SK-N-SH treated with all-trans-retinoic acid at 6 μM for 48 hours (cell line): ENCODE data around the gene MBLAC2.

Source experiments
- ATAC-seq: fragments of 200-7000 bp; cut with Tn5 transposase; 3 replicates; pipeline ENCODE4 v1.9.1; 2020; ENCODE audit warnings: mild to moderate bottlenecking, moderate library complexity
- ARNTL ChIP-seq: fragments of 450-650 bp; formaldehyde crosslinking; IDR thresholded peaks from 2 replicates; pipeline ENCODE4 v1.5.0; 2020; ENCODE audit warnings: low read depth, mild to moderate bottlenecking, moderate library complexity, borderline replicate concordance
- BACH2 ChIP-seq: fragments of 250-450 bp; sonication (Bioruptor Pico); IDR thresholded peaks from 2 replicates; pipeline ENCODE4 v1.9.0; 2021; ENCODE audit warnings: mild to moderate bottlenecking, borderline replicate concordance
- CSDC2 ChIP-seq: fragments of 250-450 bp; sonication (Bioruptor Pico); IDR thresholded peaks from 2 replicates; pipeline ENCODE4 v1.5.0; 2020; ENCODE audit warnings: mild to moderate bottlenecking, moderate library complexity
- CSRNP3 ChIP-seq: fragments of 250-450 bp; sonication (Bioruptor Pico); IDR thresholded peaks from 2 replicates; pipeline ENCODE4 v1.5.1; 2021; ENCODE audit warnings: mild to moderate bottlenecking, moderate library complexity
- ESRRG ChIP-seq: fragments of 250-450 bp; sonication (Bioruptor Pico); IDR thresholded peaks from 2 replicates; pipeline ENCODE4 v1.6.1; 2021; ENCODE audit warnings: mild to moderate bottlenecking
- GLIS3 ChIP-seq: fragments of 250-450 bp; sonication (Bioruptor Pico); IDR thresholded peaks from 2 replicates; pipeline ENCODE4 v1.5.0; 2020; ENCODE audit warnings: mild to moderate bottlenecking, moderate library complexity
- ISL1 ChIP-seq: fragments of 250-450 bp; sonication (Bioruptor Pico); IDR thresholded peaks from 2 replicates; pipeline ENCODE4 v2.1.2; 2022; ENCODE audit warnings: mild to moderate bottlenecking, moderate library complexity
- OSR1 ChIP-seq: fragments of 250-450 bp; sonication (Bioruptor Pico); IDR thresholded peaks from 2 replicates; pipeline ENCODE4 v1.8.0; 2022; ENCODE audit warnings: moderate library complexity, mild to moderate bottlenecking, inconsistent platforms
- PPARA ChIP-seq: fragments of 250-450 bp; sonication (Bioruptor Pico); IDR thresholded peaks from 2 replicates; pipeline ENCODE4 v1.5.0; 2020; ENCODE audit warnings: mild to moderate bottlenecking, borderline replicate concordance
- RARB ChIP-seq: fragments of 250-450 bp; sonication (Bioruptor Pico); IDR thresholded peaks from 2 replicates; pipeline ENCODE4 v1.8.0; 2021; ENCODE audit warnings: mild to moderate bottlenecking, moderate library complexity
- SNAI2 ChIP-seq: fragments of 250-450 bp; sonication (Bioruptor Pico); IDR thresholded peaks from 2 replicates; pipeline ENCODE4 v1.5.0; 2020; ENCODE audit warnings: mild to moderate bottlenecking, moderate library complexity
- TCF4 ChIP-seq: fragments of 250-450 bp; sonication (Bioruptor Pico); IDR thresholded peaks from 2 replicates; pipeline ENCODE4 v1.8.0; 2021; ENCODE audit warnings: mild to moderate bottlenecking, moderate library complexity, borderline replicate concordance
- ZC3H10 ChIP-seq: fragments of 250-450 bp; sonication (Bioruptor Pico); IDR thresholded peaks from 2 replicates; pipeline ENCODE4 v1.5.1; 2021; ENCODE audit warnings: mild to moderate bottlenecking, moderate library complexity
- ZFP30 ChIP-seq: fragments of 450-650 bp; formaldehyde crosslinking; IDR thresholded peaks from 2 replicates; pipeline ENCODE4 v1.5.0; 2022; ENCODE audit warnings: mild to moderate bottlenecking, moderate library complexity
- ZNF565 ChIP-seq: fragments of 450-650 bp; formaldehyde crosslinking; conservative IDR thresholded peaks from 2 replicates; pipeline ENCODE4 v1.5.0; 2020; ENCODE audit warnings: low read depth, mild to moderate bottlenecking, moderate library complexity
- ZNF70 ChIP-seq: fragments of 450-650 bp; formaldehyde crosslinking; IDR thresholded peaks from 2 replicates; pipeline ENCODE4 v1.5.0; 2020; ENCODE audit warnings: mild to moderate bottlenecking, moderate library complexity
- ZNF8 ChIP-seq: fragments of 450-650 bp; formaldehyde crosslinking; IDR thresholded peaks from 2 replicates; pipeline ENCODE4 v1.5.0; 2020; ENCODE audit warnings: mild to moderate bottlenecking, moderate library complexity
- TF ChIP-seq, protein P1 (sequence below): fragments of 250-450 bp; sonication (Bioruptor Pico); IDR thresholded peaks from 2 replicates; pipeline ENCODE4 v1.5.0; 2020; ENCODE audit warnings: mild to moderate bottlenecking, moderate library complexity
- TF ChIP-seq, protein P2 (sequence below): fragments of 250-450 bp; sonication (Bioruptor Pico); IDR thresholded peaks from 2 replicates; pipeline ENCODE4 v1.8.0; 2021; ENCODE audit warnings: low read depth, mild to moderate bottlenecking, moderate library complexity, borderline replicate concordance

MBLAC2 gene

GRCh38 chr5:90477621-90478215 lies 3.1 kb upstream of the MBLAC2 start:
- no peak for ATAC-seq
- TF ChIP-seq ZNF70 (no peak), CSRNP3 (CRISPR knock-in tag) (no peak), ZC3H10 (no peak)

GRCh38 chr5:90477073-90477472 lies 2.5 kb upstream of the MBLAC2 start:
- TF ChIP-seq CSRNP3 (CRISPR knock-in tag) (no peak), ARNTL (CRISPR knock-in tag) (no peak), RARB (CRISPR knock-in tag) (no peak), PPARA (CRISPR knock-in tag) (no peak), SNAI2 (CRISPR knock-in tag) (no peak), BACH2 (CRISPR knock-in tag) (no peak), ZNF8 (CRISPR knock-in tag) (no peak), TCF4 (no peak), OSR1 (CRISPR knock-in tag) (no peak), ZC3H10 (no peak), ZNF70 (no peak), GLIS3 (CRISPR knock-in tag) (no peak), ESRRG (CRISPR knock-in tag) (no peak)
- TF ChIP-seq, protein P1, sequence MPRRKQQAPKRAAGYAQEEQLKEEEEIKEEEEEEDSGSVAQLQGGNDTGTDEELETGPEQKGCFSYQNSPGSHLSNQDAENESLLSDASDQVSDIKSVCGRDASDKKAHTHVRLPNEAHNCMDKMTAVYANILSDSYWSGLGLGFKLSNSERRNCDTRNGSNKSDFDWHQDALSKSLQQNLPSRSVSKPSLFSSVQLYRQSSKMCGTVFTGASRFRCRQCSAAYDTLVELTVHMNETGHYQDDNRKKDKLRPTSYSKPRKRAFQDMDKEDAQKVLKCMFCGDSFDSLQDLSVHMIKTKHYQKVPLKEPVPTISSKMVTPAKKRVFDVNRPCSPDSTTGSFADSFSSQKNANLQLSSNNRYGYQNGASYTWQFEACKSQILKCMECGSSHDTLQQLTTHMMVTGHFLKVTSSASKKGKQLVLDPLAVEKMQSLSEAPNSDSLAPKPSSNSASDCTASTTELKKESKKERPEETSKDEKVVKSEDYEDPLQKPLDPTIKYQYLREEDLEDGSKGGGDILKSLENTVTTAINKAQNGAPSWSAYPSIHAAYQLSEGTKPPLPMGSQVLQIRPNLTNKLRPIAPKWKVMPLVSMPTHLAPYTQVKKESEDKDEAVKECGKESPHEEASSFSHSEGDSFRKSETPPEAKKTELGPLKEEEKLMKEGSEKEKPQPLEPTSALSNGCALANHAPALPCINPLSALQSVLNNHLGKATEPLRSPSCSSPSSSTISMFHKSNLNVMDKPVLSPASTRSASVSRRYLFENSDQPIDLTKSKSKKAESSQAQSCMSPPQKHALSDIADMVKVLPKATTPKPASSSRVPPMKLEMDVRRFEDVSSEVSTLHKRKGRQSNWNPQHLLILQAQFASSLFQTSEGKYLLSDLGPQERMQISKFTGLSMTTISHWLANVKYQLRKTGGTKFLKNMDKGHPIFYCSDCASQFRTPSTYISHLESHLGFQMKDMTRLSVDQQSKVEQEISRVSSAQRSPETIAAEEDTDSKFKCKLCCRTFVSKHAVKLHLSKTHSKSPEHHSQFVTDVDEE = no peak
- no peak for ATAC-seq

DNA sequence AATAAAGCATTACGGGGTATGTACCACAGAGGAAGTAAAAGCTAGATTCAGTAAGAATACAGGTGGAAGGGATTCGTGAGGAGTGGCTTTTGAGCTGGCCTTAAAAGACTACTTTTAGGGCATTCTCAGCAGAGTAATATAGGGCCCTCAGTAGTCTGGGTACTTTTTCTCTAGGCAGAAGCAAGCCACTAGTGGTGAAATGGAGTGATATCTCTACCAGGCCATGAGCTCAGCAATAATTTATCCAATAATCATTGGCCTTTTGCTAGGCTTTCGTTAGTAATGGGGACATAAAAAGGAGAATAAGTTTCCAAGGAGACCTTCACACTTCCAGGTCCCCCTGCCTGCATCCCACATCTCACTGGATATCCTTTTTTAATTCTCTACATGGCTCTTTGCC lies 1.8 kb upstream of the MBLAC2 start:
- TF ChIP-seq, protein P1 = no peak
- TF ChIP-seq ARNTL (CRISPR knock-in tag) (no peak), PPARA (CRISPR knock-in tag) (no peak), ZNF8 (CRISPR knock-in tag) (no peak), ISL1 (CRISPR knock-in tag) (no peak), CSDC2 (CRISPR knock-in tag) (no peak), TCF4 (no peak), CSRNP3 (CRISPR knock-in tag) (no peak), GLIS3 (CRISPR knock-in tag) (no peak), ZFP30 (no peak)
- TF ChIP-seq, all 23 proteins: peak for 0
- ATAC-seq = no peak

DNA sequence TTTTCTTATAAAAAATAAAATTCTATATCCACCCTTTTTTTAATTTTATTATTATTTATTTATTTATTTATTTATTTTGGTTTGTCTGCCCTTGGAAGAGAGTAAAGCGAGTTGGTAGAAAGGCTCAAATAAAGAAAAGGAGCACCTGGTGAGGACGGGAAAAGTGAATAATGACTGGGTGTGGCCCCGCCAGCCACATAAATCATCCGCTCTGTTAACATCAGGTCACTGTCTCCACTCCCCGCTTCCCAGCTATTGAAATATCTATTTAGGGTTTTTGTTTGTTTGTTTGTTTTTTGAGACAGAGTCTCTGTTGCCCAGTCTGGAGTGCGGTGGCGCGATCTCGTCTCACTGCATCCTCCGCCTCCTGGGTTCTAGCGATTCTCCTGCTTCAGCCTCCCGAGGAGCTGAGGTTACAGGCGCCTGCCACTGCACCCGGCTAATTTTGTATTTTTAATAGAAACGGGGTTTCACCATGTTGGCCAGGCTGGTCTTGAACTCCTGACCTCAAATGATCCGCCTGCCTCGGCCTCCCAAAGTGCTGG lies 937 bp upstream of the MBLAC2 start:
- no peak for ATAC-seq
- TF ChIP-seq TCF4 (no peak), RARB (CRISPR knock-in tag) (no peak), BACH2 (CRISPR knock-in tag) (no peak), ZNF8 (CRISPR knock-in tag) (no peak), ZNF565 (no peak), ZNF70 (no peak), CSDC2 (CRISPR knock-in tag) (no peak), ARNTL (CRISPR knock-in tag) (no peak), SNAI2 (CRISPR knock-in tag) (no peak)
- TF ChIP-seq, protein P2, sequence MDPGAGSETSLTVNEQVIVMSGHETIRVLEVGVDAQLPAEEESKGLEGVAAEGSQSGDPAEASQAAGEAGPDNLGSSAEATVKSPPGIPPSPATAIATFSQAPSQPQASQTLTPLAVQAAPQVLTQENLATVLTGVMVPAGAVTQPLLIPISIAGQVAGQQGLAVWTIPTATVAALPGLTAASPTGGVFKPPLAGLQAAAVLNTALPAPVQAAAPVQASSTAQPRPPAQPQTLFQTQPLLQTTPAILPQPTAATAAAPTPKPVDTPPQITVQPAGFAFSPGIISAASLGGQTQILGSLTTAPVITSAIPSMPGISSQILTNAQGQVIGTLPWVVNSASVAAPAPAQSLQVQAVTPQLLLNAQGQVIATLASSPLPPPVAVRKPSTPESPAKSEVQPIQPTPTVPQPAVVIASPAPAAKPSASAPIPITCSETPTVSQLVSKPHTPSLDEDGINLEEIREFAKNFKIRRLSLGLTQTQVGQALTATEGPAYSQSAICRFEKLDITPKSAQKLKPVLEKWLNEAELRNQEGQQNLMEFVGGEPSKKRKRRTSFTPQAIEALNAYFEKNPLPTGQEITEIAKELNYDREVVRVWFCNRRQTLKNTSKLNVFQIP (CRISPR knock-in tag) = no peak
- TF ChIP-seq, protein P1 = no peak
